Large intestine (tissue), 3 donors: Measurements from ENCODE around the gene ZNF836. TPM values are rescaled to one million over a fixed set of nuclear protein-coding genes. Genes with fewer than 3 reads are reported as not detected.
A peak's percentile ranks its signal among the peaks of the same experiment; 100 is the strongest.

Source experiments
- DNase-seq, 2 donors: peaks; one replicate each; pipeline versions ENCODE4 v3.0.0 to v3.0.0-alpha.2; 2013
- H3K27ac ChIP-seq: one replicate; pipeline ENCODE4 v1.5.1; 2013; ENCODE audit warnings: low read length
- H3K27me3 ChIP-seq: 2 replicates; pipeline ENCODE4 v1.6.1; 2013; ENCODE audit warnings: low read length; ENCODE audit not compliant: control insufficient read depth, insufficient read depth
- H3K36me3 ChIP-seq: 2 replicates; pipeline ENCODE4 v1.6.1; 2013; ENCODE audit warnings: low read length; ENCODE audit not compliant: control insufficient read depth, insufficient read depth
- H3K4me1 ChIP-seq: one replicate; pipeline ENCODE4 v1.6.1; 2013; ENCODE audit warnings: low read length; ENCODE audit not compliant: control insufficient read depth, insufficient read depth
- H3K4me3 ChIP-seq: one replicate; pipeline ENCODE4 v1.5.1; 2013; ENCODE audit warnings: low read length
- H3K9me3 ChIP-seq: one replicate; pipeline ENCODE4 v1.6.1; 2013; ENCODE audit warnings: mild to moderate bottlenecking, low read depth, low read length, moderate library complexity; ENCODE audit not compliant: control insufficient read depth
- WGBS: methylation state at CpG from one replicate; pipeline ENCODE4 v1.1.5; 2013; ENCODE audit warnings: low lambda C conversion rate; ENCODE audit not compliant: insufficient coverage; 5-methylcytosine and 5-hydroxymethylcytosine counted together
- polyA plus RNA-seq: library from polyadenylated mRNA; unstranded; fragments of 120-200 nt; gene quantifications from one replicate; pipeline ENCODE4 v1.2.1, GENCODE V29; 2013

The ZNF836 gene
- polyA plus RNA-seq, 1 donor: 11.6 TPM

DNA sequence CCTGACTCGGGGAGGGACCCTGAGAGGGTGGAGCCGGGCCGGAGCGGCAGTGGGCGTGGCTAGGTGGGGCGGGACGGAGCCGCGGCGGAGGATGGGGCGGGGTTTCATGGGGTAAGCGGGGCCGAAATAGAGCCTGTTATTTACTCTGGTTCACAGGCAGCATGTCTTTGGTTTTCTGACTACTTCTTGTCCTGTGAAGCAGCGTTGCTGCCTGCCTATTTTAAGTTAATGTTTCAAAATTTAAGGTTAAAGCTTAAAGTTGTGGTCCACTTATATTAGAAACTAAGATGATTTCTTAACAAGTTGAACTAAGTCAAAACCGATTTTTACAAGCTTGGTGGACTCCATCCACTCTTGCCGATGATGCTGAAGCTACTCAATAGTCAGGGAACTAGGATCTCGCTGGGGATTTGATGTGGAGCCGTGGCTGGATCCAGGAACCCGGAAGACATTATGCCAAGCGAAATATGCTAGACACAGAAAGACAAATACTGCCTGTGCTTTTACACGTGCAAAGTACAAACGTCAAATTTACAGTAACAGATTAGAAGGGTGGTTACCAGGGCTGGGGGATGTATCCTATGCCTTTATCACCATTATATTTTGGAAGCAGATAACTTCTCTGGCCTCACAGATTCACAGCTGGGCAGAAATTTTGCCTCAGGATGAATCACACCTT is 31.2 kb downstream of the ZNF836 start:
- peak in 1 of 2 donors; percentile 3 for DNase-seq
- Histone ChIP-seq H3K9me3 (peaks cover 16% of the 10 kb centered on the region), H3K27ac (peak overlapping the region; percentile 66), H3K27me3 (no peaks in the 10 kb centered on the region), H3K36me3 (no peaks in the 10 kb centered on the region), H3K4me3 (peak overlapping the region; percentile 30), H3K4me1 (peaks cover 6% of the 10 kb centered on the region)
- WGBS: no CpG with 5 or more reads among the region's 22 CpGs

DNA sequence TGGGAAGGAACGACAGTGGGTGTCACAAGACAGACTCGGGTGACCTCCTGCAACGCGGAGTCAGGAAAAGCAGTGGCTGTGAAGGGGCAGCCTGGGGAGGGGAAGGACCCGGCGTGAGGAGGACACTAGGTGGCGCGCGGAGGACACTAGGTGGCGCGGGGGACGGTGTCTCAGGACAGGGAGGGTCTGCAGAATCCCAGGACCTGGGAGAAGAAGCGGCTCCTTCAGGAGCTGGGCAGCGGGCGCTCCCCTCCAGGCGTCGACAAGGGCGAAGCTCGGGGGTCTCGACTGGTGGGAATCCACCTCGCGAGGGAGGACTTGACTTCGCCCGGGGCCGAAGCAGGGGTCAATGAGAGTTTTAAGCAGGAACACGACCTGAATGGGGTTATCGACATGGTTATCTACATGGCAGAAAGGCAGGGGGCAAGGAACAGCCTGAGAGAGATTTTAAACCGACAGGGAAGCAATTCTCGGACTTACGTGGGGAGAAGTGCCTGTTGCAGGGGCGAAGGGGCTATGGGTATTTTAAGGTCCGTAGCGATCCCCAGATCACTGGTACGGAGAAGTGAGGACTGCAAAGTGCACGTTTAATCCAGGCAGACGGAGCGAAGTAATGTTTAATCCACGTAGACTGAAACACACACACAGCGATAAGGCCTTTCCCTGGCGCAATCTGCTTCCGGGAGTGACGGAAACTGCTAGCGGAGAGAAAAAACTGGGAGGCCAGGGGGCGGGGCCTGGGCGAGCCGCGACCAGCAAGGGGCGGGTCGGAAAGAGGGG is 32.0 kb downstream of the ZNF836 start, which contains the start of gene ZNF616:
Gene ZNF616, minus strand, starts transcription at position 687 of the 780 bp plus-strand sequence. CDS start 9,426 bp downstream, outside the sequence.
- Histone ChIP-seq H3K27ac (peak within 1 kb of the TSS; percentile 100), H3K36me3 (peaks cover 5% of the 10 kb centered on the region), H3K4me1 (peaks cover 6% of the 10 kb centered on the region), H3K27me3 (no peaks in the 10 kb centered on the region), H3K4me3 (peak within 1 kb of the TSS; percentile 91), H3K9me3 (peaks cover 21% of the 10 kb centered on the region)
- peak; percentile 96 to 97 for DNase-seq
- no CpG with 5 or more reads among the region's 49 CpGs for WGBS

DNA sequence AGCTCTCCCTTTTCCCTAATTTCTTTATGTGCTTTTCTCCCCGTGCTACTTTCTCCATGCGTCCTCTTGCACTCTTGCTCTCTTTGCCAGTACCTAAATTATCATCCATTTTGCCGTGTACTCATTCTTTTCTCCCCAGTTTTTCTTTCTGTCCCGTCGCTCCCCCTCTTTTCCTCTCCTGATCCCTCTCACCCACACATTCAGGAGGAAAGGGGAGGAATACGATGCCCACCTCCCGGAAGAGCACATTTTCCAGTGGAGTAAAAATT is 32.5 kb downstream of the ZNF836 start:
- Histone ChIP-seq H3K4me3 (peak overlapping the region; percentile 91), H3K9me3 (peaks cover 26% of the 10 kb centered on the region), H3K27me3 (no peaks in the 10 kb centered on the region), H3K36me3 (peaks cover 5% of the 10 kb centered on the region), H3K4me1 (peaks cover 6% of the 10 kb centered on the region), H3K27ac (peak overlapping the region; percentile 100)
- DNase-seq: no peak
- WGBS: 0% methylated on average over 3 of the region's 7 CpGs

DNA sequence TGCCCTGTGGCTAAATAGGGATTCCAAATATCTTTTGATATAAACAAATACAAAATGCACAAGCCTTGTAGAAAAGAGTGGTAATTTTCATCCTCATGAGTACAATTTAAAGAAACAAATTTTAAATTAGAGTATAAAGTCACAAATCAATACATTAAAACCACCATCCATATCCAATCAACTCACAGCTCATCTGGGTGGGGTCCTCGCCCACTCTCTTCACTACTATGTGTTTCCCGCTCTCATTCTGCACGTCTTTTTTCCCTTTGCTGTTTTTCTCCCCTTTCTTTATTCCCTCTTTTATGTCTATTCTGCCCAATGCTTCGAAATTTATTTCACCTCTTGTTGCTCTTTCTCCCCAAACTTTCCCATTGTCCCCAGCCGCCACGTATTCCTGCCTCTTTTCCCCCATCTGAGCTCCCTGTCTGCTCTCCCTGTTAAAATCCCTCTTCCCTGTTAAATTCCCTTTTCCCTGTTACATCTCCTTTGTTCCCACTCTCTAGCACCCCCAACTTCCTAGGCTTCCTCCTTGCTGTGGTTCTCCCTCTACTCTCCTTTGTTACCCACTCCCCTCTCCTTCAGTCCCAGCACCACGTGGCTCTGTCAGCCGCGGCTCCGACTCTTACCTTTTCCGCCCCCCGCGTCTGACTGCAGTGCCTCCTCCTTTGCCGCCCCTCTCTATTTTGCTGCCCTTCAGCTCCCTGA is 33.0 kb downstream of the ZNF836 start:
- Histone ChIP-seq H3K36me3 (peaks cover 5% of the 10 kb centered on the region), H3K27me3 (no peaks in the 10 kb centered on the region), H3K4me3 (peak overlapping the region; percentile 91), H3K9me3 (peaks cover 30% of the 10 kb centered on the region), H3K4me1 (peaks cover 6% of the 10 kb centered on the region), H3K27ac (peak overlapping the region; percentile 100)
- peak in 1 of 2 donors; percentile 12 for DNase-seq
- 14% methylated on average over 4 of the region's 14 CpGs for WGBS

DNA sequence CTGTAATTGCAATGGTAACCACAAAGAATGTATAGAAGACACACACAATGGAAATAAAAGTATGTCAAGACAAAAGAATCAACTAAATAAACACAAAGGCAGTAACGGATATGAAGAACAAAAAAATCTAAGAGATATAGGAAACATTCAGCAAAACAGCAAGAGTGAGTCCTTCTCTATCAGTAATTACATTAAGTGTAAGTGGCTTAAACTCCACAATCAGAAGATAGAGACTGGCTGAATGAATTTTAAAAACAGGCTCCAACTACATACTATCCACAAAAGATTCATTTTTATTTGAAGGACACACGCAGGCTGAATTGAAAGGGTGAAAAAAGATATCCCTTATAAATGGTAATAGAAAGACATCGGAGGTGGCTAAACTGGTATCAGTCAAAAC is 51.1 kb downstream of the ZNF836 start:
- no peak overlapping the region for H3K27ac ChIP-seq
- 96% methylated on average over 3 of the region's 3 CpGs for whole genome bisulfite sequencing
- H3K9me3 ChIP-seq: peaks cover 61% of the 10 kb centered on the region

DNA sequence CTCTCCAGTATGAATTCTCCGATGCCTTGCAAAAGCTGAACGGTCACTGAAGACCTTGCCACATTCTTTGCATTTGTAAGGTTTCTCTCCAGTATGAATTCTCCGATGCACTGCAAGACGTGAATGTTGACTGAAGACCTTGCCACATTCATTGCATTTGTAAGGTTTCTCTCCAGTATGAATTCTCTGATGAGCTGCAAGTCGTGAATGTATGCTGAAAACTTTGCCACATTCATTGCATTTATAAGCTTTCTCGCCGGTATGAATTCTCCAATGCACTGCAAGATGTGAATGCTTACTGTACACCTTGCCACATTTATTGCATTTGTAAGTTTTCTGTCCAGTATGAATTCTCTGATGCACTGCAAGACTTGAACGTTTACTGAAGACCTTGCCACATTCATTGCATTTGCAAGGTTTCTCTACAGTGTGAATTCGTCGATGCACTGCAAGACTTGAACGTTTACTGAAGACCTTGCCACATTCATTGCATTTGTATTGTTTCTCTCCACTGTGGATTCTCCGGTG is 55.8 kb downstream of the ZNF836 start:
- Histone ChIP-seq H3K9me3 (peaks cover 56% of the 10 kb centered on the region), H3K36me3 (peaks cover 45% of the 10 kb centered on the region)

More for the DNA sequence above, 51.1 kb downstream of the ZNF836 start:
- H3K36me3 ChIP-seq: peaks cover 67% of the 10 kb centered on the region
- H3K4me3 ChIP-seq: no peak overlapping the region
- no peaks in the 10 kb centered on the region for H3K4me1 ChIP-seq
- no peaks in the 10 kb centered on the region for H3K27me3 ChIP-seq
- DNase-seq: no peak

DNA sequence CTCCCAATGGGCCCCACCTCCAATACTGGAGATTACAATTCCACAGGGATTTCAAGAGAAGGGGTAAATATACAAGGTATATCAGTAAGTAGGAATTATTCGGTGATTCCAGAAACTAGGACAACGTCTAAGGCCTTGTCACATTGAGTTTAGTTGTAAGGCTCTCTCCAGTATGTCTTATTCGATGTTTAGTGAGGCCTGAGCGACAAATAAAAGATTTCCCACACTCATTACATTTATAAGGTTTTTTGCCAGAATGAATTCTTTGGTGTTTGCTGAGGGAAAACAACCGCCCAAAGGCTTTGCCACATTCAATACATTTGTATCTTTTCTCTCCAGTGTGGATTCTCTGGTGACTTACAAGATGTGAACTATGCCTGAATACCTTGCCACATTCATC is 56.7 kb downstream of the ZNF836 start:
- 100% methylated on average over 1 of the region's 5 CpGs for WGBS
- Histone ChIP-seq H3K27me3 (no peaks in the 10 kb centered on the region), H3K27ac (no peak overlapping the region), H3K4me1 (no peaks in the 10 kb centered on the region), H3K4me3 (no peak overlapping the region), H3K36me3 (peaks cover 39% of the 10 kb centered on the region), H3K9me3 (peaks cover 56% of the 10 kb centered on the region)
- DNase-seq: no peak

More for the DNA sequence above, 55.8 kb downstream of the ZNF836 start:
- Histone ChIP-seq H3K27ac (no peak overlapping the region), H3K27me3 (no peaks in the 10 kb centered on the region), H3K4me1 (no peaks in the 10 kb centered on the region), H3K4me3 (no peak overlapping the region)
- no peak for DNase-seq
- 100% methylated on average over 2 of the region's 12 CpGs for WGBS

DNA sequence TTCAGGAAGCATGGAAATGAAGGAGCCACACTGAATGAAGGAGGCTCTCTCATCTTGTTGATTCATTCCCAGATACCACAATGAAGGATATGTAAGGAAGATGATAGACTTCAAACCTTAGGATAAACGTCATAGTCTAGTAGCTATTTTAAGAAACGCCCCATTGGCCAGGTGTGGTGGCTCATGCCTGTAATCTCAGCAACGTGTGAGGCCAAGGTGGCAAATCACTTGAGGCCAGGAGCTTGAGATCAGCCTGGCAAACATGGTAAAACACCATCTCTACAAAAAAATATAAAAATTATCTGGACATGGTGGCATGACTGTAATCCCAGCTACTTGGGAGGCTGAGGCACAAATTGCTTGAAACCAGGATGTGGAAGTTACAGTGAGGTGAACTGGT is 58.8 kb downstream of the ZNF836 start:
- Histone ChIP-seq H3K4me1 (no peaks in the 10 kb centered on the region), H3K27ac (no peak overlapping the region), H3K9me3 (peaks cover 44% of the 10 kb centered on the region), H3K36me3 (peaks cover 22% of the 10 kb centered on the region), H3K27me3 (no peaks in the 10 kb centered on the region), H3K4me3 (no peak overlapping the region)
- no peak for DNase-seq
- WGBS: no CpG with 5 or more reads among the region's 3 CpGs

DNA sequence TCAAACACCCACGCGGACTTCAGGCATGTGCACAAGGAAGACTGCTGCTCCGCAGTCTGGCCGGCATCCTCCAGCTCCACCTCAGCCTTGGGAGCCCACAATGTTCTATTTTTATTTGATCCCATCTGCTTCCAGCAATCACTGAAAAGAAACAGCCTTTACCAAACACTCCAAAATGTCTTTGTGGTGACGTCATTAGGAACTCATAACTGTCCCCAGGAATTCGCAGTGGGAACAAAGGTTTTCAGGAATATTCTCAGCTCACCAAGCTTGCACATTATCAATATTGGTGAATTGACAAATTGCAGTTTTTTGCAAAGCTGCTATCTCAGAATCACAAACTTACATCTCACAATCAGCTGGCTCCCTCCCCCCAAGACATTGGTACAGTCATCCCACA is 60.6 kb downstream of the ZNF836 start:
- 80% methylated on average over 1 of the region's 6 CpGs for WGBS
- no peaks in the 10 kb centered on the region for H3K4me1 ChIP-seq
- peaks cover 10% of the 10 kb centered on the region for H3K36me3 ChIP-seq
- H3K27ac ChIP-seq: no peak overlapping the region
- peaks cover 38% of the 10 kb centered on the region for H3K9me3 ChIP-seq
- H3K4me3 ChIP-seq: no peak overlapping the region
- H3K27me3 ChIP-seq: no peaks in the 10 kb centered on the region
- no peak for DNase-seq
